Measurements from ENCODE around the gene EMC9. TPM values are rescaled to one million over a fixed set of nuclear protein-coding genes. Genes with fewer than 3 reads are reported as not detected.

The EMC9 gene
- total RNA-seq, 1 donor from 2014 or later, result 10.5 TPM

DNA sequence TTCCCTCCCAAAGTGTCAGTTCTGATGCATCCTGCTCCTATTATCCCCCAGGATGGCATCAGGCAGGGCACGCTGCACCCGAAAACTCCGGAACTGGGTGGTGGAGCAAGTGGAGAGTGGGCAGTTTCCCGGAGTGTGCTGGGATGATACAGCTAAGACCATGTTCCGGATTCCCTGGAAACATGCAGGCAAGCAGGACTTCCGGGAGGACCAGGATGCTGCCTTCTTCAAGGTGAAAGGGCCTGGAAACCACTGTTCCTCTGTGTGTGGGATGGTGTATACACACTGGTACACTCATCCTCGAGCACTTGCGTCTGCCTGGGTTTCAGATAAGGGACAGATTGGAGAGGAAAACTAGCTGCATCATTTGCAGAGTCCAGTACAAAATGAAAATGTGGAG, 20.7 kb upstream of the EMC9 start:
- H3K36me3 ChIP-seq, result peaks cover 74% of the 10 kb centered on the region
- no peaks in the 10 kb centered on the region for H3K9me3 ChIP-seq
- peak overlapping the region; percentile 88 for H3K27ac ChIP-seq
- peak; percentile 1 for ATAC-seq
- TF ChIP-seq CTCF (IDR thresholded peaks at IDR 0.05), result no peak
- DNase-seq, result no peak
- peak overlapping the region; percentile 64 for H3K4me3 ChIP-seq
- H3K27me3 ChIP-seq, result no peaks in the 10 kb centered on the region
- intact Hi-C loops (cut with DNase I), result no loop called here
- H3K4me1 ChIP-seq, result peaks cover 23% of the 10 kb centered on the region

DNA sequence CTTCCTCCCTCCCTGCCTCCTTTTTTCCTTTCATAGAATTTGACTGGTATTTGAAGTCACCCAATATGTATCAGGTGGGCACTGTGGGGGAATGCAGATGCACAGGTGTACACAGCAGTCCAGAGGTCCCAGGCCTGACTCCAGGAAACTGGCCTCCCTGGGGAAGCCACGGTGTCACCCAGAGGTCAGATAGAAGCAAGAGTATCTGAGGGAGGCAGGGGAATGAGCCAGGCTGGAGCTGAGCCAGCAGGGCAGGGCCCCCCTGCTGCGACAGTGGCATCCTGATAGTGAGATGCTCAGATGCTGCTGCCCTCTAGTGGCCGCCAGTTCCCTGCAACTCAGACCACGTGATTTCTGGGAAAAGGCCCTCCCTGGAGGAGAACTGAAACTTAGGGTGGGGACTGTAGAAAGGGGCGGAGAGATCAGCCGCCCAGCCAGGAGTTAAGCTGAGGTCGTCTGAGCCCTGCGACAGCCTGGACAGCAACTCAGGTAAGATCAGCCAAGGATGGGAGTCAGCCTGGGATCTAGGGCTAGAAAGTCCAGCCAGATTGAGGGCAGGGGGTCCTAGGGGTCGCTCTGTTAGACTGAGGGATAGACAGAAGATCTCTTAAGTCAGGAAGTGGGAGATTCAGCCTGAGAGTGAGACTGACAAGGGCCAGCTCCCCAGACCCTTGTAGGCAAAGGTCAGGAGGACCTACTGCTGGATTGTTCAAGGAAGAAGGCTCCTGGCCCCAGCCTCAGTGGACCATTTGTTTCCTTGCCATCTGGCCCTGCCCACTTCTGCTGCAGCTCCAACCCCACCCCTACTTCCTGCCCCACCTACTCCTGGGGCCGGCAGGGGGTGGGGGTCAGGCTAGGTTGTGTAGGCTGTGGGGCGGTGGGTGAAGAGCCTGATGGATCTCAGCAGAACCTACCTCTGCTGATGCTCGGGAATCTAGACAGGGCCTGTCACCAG, 19.7 kb upstream of the EMC9 start, which contains the start of gene IRF9:
IRF9 (plus strand) TSS at position 416 of the 955 bp plus-strand sequence. CDS start 880 bp downstream, outside the sequence.
- peaks cover 23% of the 10 kb centered on the region for H3K4me1 ChIP-seq
- intact Hi-C loops (cut with DNase I), result no loop called here
- H3K36me3 ChIP-seq, result peaks cover 74% of the 10 kb centered on the region
- TF ChIP-seq CTCF (IDR thresholded peaks at IDR 0.05), result peak; percentile 94
- H3K4me3 ChIP-seq, result peak within 1 kb of the TSS; percentile 64
- H3K9me3 ChIP-seq, result no peaks in the 10 kb centered on the region
- no peaks in the 10 kb centered on the region for H3K27me3 ChIP-seq
- H3K27ac ChIP-seq, result peak within 1 kb of the TSS; percentile 88
- ATAC-seq, result peak; percentile 94
- DNase-seq, result peak; percentile 96

DNA sequence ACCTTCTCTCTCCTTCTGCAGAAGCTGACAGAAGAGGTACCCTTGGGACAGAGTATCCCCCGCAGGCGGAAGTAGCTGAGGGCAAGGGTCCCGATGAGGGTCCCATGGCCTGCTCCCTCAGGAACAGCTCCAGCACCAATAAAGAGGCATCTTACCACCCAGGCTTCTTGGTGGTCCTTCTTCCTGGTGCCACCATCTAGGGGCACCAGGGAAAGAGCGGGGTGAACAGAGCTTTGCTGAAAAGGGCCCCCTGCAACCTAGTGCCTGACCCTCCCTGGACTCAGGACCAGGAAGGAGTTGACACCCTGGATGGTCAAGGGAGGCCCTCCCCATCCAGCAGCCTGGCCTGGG, 19.1 kb upstream of the EMC9 start:
- H3K4me1 ChIP-seq, result peaks cover 23% of the 10 kb centered on the region
- ATAC-seq (no peak), DNase-seq (no peak)
- peak overlapping the region; percentile 88 for H3K27ac ChIP-seq
- H3K36me3 ChIP-seq, result peaks cover 74% of the 10 kb centered on the region
- no peaks in the 10 kb centered on the region for H3K27me3 ChIP-seq
- H3K4me3 ChIP-seq, result no peak overlapping the region
- intact Hi-C loops (cut with DNase I), result no loop called here
- no peak for TF ChIP-seq CTCF (IDR thresholded peaks at IDR 0.05)
- H3K9me3 ChIP-seq, result no peaks in the 10 kb centered on the region

DNA sequence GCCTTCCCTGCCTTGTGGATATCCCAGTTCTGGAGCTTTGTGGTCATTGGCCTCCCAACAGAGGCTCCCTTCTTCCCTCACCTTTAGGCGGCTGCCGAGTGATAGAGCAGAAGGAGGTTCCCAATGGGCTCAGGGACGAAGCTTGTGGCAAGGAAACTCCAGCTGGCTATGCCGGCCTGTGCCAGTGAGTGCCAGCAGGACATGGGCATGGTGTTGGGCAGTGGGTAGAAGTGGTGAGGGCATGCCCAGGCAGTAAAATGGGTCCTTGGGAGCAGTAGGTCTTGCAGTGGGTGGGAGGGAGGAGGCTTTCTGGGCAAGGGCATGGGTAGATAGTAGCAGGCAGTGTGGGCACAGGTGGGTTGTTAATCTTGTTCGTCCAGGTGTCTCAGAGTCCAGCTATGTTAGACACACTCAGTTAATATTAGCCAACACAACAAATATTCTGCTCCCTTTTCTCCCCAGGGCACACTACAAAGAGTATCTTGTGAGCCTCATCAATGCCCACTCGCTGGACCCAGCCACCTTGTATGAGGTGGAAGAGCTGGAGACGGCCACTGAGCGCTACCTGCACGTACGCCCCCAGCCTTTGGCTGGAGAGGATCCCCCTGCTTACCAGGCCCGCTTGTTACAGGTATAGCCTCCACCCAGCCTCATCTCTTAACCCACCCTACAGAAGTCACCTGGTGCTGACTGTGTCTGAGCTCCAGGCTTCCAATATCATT, 18.5 kb upstream of the EMC9 start:
- ATAC-seq, result no peak
- Histone ChIP-seq H3K9me3 (no peaks in the 10 kb centered on the region), H3K36me3 (peaks cover 74% of the 10 kb centered on the region), H3K27ac (peak overlapping the region; percentile 88), H3K4me3 (no peak overlapping the region), H3K4me1 (peaks cover 23% of the 10 kb centered on the region), H3K27me3 (no peaks in the 10 kb centered on the region)
- no peak for DNase-seq
- TF ChIP-seq CTCF (IDR thresholded peaks at IDR 0.05), result no peak
- intact Hi-C loops (cut with DNase I), result no loop called here

DNA sequence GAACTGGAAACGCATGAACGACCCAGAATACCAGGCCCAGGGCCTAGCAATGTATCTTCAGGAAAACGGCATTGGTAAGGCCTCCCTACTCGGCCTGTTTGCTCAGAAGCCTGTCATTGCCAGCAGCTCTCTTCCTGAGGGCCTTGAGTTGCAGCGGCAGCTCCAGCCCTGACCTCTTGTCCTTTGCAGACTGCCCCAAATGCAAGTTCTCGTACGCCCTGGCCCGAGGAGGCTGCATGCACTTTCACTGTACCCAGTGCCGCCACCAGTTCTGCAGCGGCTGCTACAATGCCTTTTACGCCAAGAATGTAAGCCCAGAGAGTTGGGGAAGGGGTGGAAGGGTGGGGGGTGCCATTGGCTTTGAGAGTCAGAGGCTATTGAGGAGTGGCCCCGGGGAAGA, 15.9 kb upstream of the EMC9 start:
- intact Hi-C loops (cut with DNase I), result no loop called here
- Histone ChIP-seq H3K9me3 (no peaks in the 10 kb centered on the region), H3K4me3 (no peak overlapping the region), H3K27ac (no peak overlapping the region), H3K27me3 (no peaks in the 10 kb centered on the region), H3K4me1 (peaks cover 11% of the 10 kb centered on the region), H3K36me3 (peaks cover 73% of the 10 kb centered on the region)
- no peak for TF ChIP-seq CTCF (IDR thresholded peaks at IDR 0.05)
- ATAC-seq (no peak), DNase-seq (no peak)
